ENCODE results near the gene FBLN1. TPM values are rescaled to one million over a fixed set of nuclear protein-coding genes. Genes with fewer than 3 reads are reported as not detected.

Gene FBLN1
- polyA plus RNA-seq, 3 donors = 0.03 to 0.17 TPM; not detected in 1

DNA sequence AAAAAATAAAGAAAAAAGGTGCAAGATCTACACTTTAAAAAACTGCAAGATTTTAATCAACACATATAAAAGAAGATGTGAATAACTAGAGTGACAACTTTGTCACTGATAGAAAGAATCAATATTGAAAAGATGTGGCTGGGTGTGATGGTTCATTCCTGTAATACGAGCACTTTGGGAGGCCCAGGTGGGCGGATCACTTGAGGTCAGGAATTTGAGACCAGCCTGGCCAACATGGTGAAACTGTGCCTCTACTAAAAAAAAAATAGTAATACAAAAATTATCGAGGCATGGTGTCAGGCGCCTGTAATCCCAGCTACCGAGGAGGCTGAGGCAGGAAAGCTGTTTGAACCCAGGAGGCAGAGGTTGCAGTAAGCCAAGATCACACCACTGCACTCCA lies 21.0 kb upstream of the FBLN1 start:
- no peak for TF ChIP-seq CTCF (IDR thresholded peaks at IDR 0.05)
- H3K27me3 ChIP-seq (ENCODE audit: control insufficient read depth in 2 of 2, insufficient read depth in 2 of 2, low read length in 2 of 2) = no peaks in the 10 kb centered on the region
- WGBS (ENCODE audit: insufficient coverage) = no CpG with 5 or more reads among the region's 5 CpGs
- H3K36me3 ChIP-seq (replicated peaks in 1 of 2; ENCODE audit: control insufficient read depth in 1 of 2, insufficient read depth in 2 of 2, low read length in 2 of 2) = no peaks in the 10 kb centered on the region
- no peaks in the 10 kb centered on the region for H3K79me2 ChIP-seq (ENCODE audit: insufficient read depth, low read length)
- peaks cover 2 to 7% (median 6%) of the 10 kb centered on the region in 3 donors for H3K27me3 Mint-ChIP-seq (ENCODE audit: low read depth in 3 of 3)
- H4K20me1 ChIP-seq (ENCODE audit: insufficient read depth, low read length) = no peaks in the 10 kb centered on the region
- H3K4me3 Mint-ChIP-seq = no peak overlapping the region
- intact Hi-C loops (cut with micrococcal nuclease) = no loop called here
- no peaks in the 10 kb centered on the region for H3K36me3 Mint-ChIP-seq
- H3K9ac ChIP-seq (ENCODE audit: insufficient read depth, low read length, poor library complexity, severe bottlenecking) = no peak overlapping the region
- H3K4me2 ChIP-seq (replicated peaks; ENCODE audit: extremely low read depth, low read length, poor library complexity, severe bottlenecking) = no peak overlapping the region
- peaks cover 8 to 10% of the 10 kb centered on the region in 2 donors for H3K9me3 ChIP-seq (replicated peaks in 1 of 2; ENCODE audit: control insufficient read depth in 1 of 2, insufficient read depth in 1 of 2, low read length in 2 of 2)
- no peaks in the 10 kb centered on the region for H3K4me1 ChIP-seq (ENCODE audit: control insufficient read depth in 1 of 2, insufficient read depth in 2 of 2, low read length in 2 of 2)
- peaks cover 4 to 21% (median 10%) of the 10 kb centered on the region in 7 donors for H3K9me3 Mint-ChIP-seq
- no peak overlapping the region for H3K27ac Mint-ChIP-seq
- no peak overlapping the region for H3K27ac ChIP-seq (ENCODE audit: low read depth in 1 of 2, low read length in 2 of 2)
- no peak overlapping the region for H3K4me3 ChIP-seq (replicated peaks in 1 of 3; ENCODE audit: low read depth in 2 of 3, low read length in 3 of 3)
- no peak for DNase-seq
- no peak overlapping the region for H2AFZ ChIP-seq (ENCODE audit: insufficient read depth, low read depth, low read length, poor library complexity, severe bottlenecking)
- no peaks in the 10 kb centered on the region for H3K4me1 Mint-ChIP-seq

- Histone ChIP-seq H3K79me2 (ENCODE audit: insufficient read depth, low read length) (no peaks in the 10 kb centered on the region), H2AFZ (ENCODE audit: insufficient read depth, low read depth, low read length, poor library complexity, severe bottlenecking) (no peak overlapping the region), H3K9me3 (replicated peaks in 1 of 2; ENCODE audit: control insufficient read depth in 1 of 2, insufficient read depth in 1 of 2, low read length in 2 of 2) (peaks cover 8 to 10% of the 10 kb centered on the region in 2 donors), H3K9ac (ENCODE audit: insufficient read depth, low read length, poor library complexity, severe bottlenecking) (no peak overlapping the region), H4K20me1 (ENCODE audit: insufficient read depth, low read length) (no peaks in the 10 kb centered on the region), H3K4me3 (replicated peaks in 1 of 3; ENCODE audit: low read depth in 2 of 3, low read length in 3 of 3) (no peak overlapping the region), H3K27me3 (ENCODE audit: control insufficient read depth in 2 of 2, insufficient read depth in 2 of 2, low read length in 2 of 2) (no peaks in the 10 kb centered on the region), H3K4me1 (ENCODE audit: control insufficient read depth in 1 of 2, insufficient read depth in 2 of 2, low read length in 2 of 2) (no peaks in the 10 kb centered on the region), H3K36me3 (replicated peaks in 1 of 2; ENCODE audit: control insufficient read depth in 1 of 2, insufficient read depth in 2 of 2, low read length in 2 of 2) (no peaks in the 10 kb centered on the region), H3K4me2 (replicated peaks; ENCODE audit: extremely low read depth, low read length, poor library complexity, severe bottlenecking) (no peak overlapping the region), H3K27ac (ENCODE audit: low read depth in 1 of 2, low read length in 2 of 2) (no peak overlapping the region)
- Mint-ChIP-seq H3K4me1 (no peaks in the 10 kb centered on the region), H3K36me3 (no peaks in the 10 kb centered on the region), H3K27me3 (ENCODE audit: low read depth in 3 of 3) (peaks cover 2 to 6% (median 5%) of the 10 kb centered on the region in 3 donors), H3K9me3 (peaks cover 4 to 26% (median 12%) of the 10 kb centered on the region in 7 donors), H3K27ac (no peak overlapping the region), H3K4me3 (no peak overlapping the region)
- intact Hi-C loops (cut with micrococcal nuclease) = no loop called here
- no peak for TF ChIP-seq CTCF (IDR thresholded peaks at IDR 0.05)
- no peak for DNase-seq
- WGBS (ENCODE audit: insufficient coverage) = 94% methylated on average over 2 of the region's 2 CpGs
Measured at GRCh38 chr22:45482169-45482568, 20.5 kb upstream of the FBLN1 start.

Measured in CD14-positive monocyte (primary cell).